Suprapubic skin (tissue), 4 donors: ENCODE results near the gene SLC35A5. TPM values are rescaled to one million over a fixed set of nuclear protein-coding genes. Genes with fewer than 3 reads are reported as not detected.

ENCODE experiments used
- DNase-seq, 2 donors: peaks; one replicate each; pipeline ENCODE4 v3.0.0-alpha.2; 2019; ENCODE audit warnings: low spot score in 2 of 2
- H3K27ac ChIP-seq: fragments of 200-600 bp; sonication (generic); one replicate; pipeline ENCODE4 v1.5.1; 2019
- H3K27me3 ChIP-seq: fragments of 200-600 bp; sonication (generic); one replicate; pipeline ENCODE4 v1.5.1; 2019
- H3K36me3 ChIP-seq: fragments of 200-600 bp; sonication (generic); one replicate; pipeline ENCODE4 v1.5.1; 2019
- H3K4me1 ChIP-seq: fragments of 200-600 bp; sonication (generic); one replicate; pipeline ENCODE4 v1.5.1; 2019
- H3K4me3 ChIP-seq: fragments of 200-600 bp; sonication (generic); one replicate; pipeline ENCODE4 v1.5.1; 2019; ENCODE audit warnings: mild to moderate bottlenecking
- H3K9me3 ChIP-seq: fragments of 200-600 bp; sonication (generic); one replicate; pipeline ENCODE4 v1.5.1; 2019
- EP300 ChIP-seq: sonication (generic); formaldehyde crosslinking; IDR thresholded peaks from one replicate; pipeline ENCODE4 v1.6.1; 2017; ENCODE audit warnings: antibody characterized with exemption
- POLR2A ChIP-seq, 2 donors: fragments of 450-650 bp; IDR thresholded peaks; one replicate each; pipeline ENCODE4 v1.6.1; 2017; ENCODE audit warnings: antibody characterized with exemption in 2 of 2, mild to moderate bottlenecking in 2 of 2, moderate library complexity in 2 of 2
- POLR2AphosphoS5 ChIP-seq, 3 donors: sonication (generic); formaldehyde crosslinking; IDR thresholded peaks; one replicate each; pipeline ENCODE4 v1.6.1; 2017; ENCODE audit warnings: antibody characterized with exemption in 3 of 3
- WGBS: methylation state at CpG from one replicate; pipeline ENCODE4 v1.1.5; 2018; 5-methylcytosine and 5-hydroxymethylcytosine counted together
- total RNA-seq, 4 donors: library from RNA; depleted of rRNA; stranded (reverse); fragments of >200 nt; gene quantifications; one replicate each; pipeline ENCODE4 v1.1.0, GENCODE V29; 2016
- TF ChIP-seq, protein P1 (sequence below), 2 donors: fragments of 200-600 bp in 1 of 2; fragments of 450-650 bp in 1 of 2; sonication (generic) in 1 of 2; IDR thresholded peaks; one replicate each; pipeline ENCODE4 v1.5.1; 2016 to 2019; ENCODE audit warnings: antibody characterized with exemption in 2 of 2, mild to moderate bottlenecking in 1 of 2, moderate library complexity in 1 of 2

Gene SLC35A5
- total RNA-seq, 4 donors from 2014 or later: 18.7 to 25.8 (median 24.1) TPM

DNA sequence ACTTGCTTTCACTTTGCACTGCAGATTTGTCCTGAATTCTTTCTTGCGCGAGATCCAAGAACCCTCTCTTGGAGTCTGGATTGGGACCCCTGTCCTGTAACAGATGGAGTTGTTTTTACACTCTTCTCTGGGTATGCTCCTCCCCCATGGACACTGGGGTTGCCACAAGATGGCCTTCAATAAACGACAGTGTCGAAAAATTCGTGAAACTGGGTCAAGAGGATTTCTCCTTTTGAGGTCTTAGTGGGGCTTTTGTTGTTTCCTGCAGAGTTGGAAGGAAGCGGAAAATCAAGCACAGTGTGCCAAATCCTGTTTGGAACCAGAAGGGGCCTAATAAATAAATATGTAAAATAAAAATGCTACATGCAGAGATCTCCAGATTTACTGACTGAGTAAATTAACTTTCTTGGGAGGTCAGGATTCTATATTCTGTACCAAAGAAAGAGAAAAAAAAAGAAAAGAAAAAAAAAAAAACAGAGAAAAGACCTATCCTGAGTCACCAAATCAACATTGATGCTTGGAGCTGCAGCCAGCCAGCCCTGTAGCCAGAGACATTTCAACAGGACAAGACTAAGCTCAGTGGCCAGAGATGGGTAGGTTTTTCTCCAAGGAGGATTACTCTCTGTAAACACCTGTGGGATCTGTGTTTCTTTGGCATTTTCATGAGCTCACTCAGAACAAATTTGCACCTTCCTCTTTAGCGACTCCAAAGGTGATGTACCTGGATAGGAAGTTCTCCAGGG is 54.3 kb downstream of the SLC35A5 start:
- H3K4me3 ChIP-seq: no peak overlapping the region
- H3K4me1 ChIP-seq: no peaks in the 10 kb centered on the region
- no peak overlapping the region for H3K27ac ChIP-seq
- no peaks in the 10 kb centered on the region for H3K27me3 ChIP-seq
- DNase-seq: no peak
- no peaks in the 10 kb centered on the region for H3K9me3 ChIP-seq
- H3K36me3 ChIP-seq: peaks cover 12% of the 10 kb centered on the region
- WGBS: 70% methylated on average over 7 of the region's 7 CpGs
- TF ChIP-seq POLR2AphosphoS5 (IDR thresholded peaks at IDR 0.05) (no peak), EP300 (no peak), POLR2A (IDR thresholded peaks at IDR 0.05) (no peak)
- TF ChIP-seq, protein P1, sequence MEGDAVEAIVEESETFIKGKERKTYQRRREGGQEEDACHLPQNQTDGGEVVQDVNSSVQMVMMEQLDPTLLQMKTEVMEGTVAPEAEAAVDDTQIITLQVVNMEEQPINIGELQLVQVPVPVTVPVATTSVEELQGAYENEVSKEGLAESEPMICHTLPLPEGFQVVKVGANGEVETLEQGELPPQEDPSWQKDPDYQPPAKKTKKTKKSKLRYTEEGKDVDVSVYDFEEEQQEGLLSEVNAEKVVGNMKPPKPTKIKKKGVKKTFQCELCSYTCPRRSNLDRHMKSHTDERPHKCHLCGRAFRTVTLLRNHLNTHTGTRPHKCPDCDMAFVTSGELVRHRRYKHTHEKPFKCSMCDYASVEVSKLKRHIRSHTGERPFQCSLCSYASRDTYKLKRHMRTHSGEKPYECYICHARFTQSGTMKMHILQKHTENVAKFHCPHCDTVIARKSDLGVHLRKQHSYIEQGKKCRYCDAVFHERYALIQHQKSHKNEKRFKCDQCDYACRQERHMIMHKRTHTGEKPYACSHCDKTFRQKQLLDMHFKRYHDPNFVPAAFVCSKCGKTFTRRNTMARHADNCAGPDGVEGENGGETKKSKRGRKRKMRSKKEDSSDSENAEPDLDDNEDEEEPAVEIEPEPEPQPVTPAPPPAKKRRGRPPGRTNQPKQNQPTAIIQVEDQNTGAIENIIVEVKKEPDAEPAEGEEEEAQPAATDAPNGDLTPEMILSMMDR (IDR thresholded peaks at IDR 0.05): no peak

DNA sequence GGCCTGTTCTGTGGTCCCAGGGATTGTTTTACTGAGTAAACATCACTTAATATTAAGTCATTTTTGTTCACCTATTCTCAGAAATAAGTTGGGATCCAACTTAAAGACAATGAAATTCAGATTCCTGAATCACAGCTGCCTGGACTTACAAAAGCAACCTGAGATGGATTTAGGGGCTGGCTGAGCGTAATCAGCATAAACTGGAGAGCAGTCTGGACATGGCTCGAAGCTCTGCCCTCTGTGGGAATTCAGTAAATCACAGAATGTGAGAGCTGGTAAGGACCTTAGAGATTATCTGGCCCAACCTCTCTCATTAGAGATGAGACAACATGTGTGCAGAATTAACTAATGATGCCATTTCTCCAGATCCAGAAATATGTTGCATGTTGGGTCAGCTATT is 55.4 kb downstream of the SLC35A5 start:
- no peak for DNase-seq
- no peak for TF ChIP-seq POLR2A (IDR thresholded peaks at IDR 0.05)
- TF ChIP-seq POLR2AphosphoS5 (IDR thresholded peaks at IDR 0.05): no peak
- TF ChIP-seq EP300: no peak
- TF ChIP-seq, protein P1 (IDR thresholded peaks at IDR 0.05): no peak
- Histone ChIP-seq H3K27me3 (no peaks in the 10 kb centered on the region), H3K36me3 (peaks cover 8% of the 10 kb centered on the region), H3K9me3 (no peaks in the 10 kb centered on the region), H3K27ac (no peak overlapping the region), H3K4me1 (no peaks in the 10 kb centered on the region), H3K4me3 (no peak overlapping the region)
- 92% methylated on average over 2 of the region's 2 CpGs for WGBS

DNA sequence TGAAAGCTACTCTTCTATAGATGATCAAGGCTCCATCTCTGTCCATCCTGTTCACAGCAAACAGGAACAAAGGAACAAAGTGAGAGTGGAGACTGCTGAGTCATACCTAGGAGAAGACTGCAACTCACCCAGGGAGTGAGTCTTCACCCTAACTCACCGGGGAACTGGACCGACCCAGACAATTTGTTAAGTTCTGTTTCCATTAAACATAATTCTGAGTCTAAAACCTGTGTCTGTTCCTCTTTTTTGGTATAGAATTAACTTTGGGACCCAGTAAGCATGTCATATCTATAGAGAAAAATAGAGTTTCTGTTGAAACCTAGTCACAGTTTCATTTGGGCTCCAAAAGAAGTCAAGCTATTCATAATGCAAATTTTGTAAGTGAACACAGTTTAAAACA is 57.5 kb downstream of the SLC35A5 start:
- H3K27me3 ChIP-seq: no peaks in the 10 kb centered on the region
- H3K4me1 ChIP-seq: no peaks in the 10 kb centered on the region
- DNase-seq: no peak
- no peaks in the 10 kb centered on the region for H3K9me3 ChIP-seq
- H3K27ac ChIP-seq: no peak overlapping the region
- TF ChIP-seq POLR2A (IDR thresholded peaks at IDR 0.05) (no peak), EP300 (no peak), POLR2AphosphoS5 (IDR thresholded peaks at IDR 0.05) (no peak)
- TF ChIP-seq, protein P1 (IDR thresholded peaks at IDR 0.05): no peak
- WGBS: 66% methylated on average over 2 of the region's 2 CpGs
- peaks cover 7% of the 10 kb centered on the region for H3K36me3 ChIP-seq
- H3K4me3 ChIP-seq: no peak overlapping the region

DNA sequence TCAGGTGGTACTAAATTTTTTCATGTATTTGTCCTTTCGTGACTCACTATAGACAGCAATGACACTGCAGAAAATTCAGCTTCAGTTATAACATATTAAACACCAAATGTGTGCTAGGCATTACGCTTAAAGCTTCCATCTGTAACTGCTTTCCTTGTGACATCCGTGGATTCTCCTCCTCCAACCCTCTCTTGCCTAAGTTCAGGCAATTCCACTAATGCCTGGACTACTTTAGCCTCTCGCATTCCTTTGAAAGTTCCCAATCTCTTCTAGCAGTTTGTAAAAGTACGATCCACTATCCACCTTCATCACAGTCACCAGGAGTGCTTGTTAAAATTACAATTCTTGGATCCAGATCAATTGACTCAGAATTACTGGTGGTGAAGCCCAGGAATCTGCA is 61.4 kb downstream of the SLC35A5 start:
- no peak for DNase-seq
- 88% methylated on average over 5 of the region's 5 CpGs for WGBS
- Histone ChIP-seq H3K27me3 (no peaks in the 10 kb centered on the region), H3K4me3 (no peak overlapping the region), H3K9me3 (no peaks in the 10 kb centered on the region), H3K27ac (no peak overlapping the region), H3K4me1 (peaks cover 5% of the 10 kb centered on the region), H3K36me3 (peaks cover 2% of the 10 kb centered on the region)
- TF ChIP-seq POLR2AphosphoS5 (IDR thresholded peaks at IDR 0.05) (no peak), EP300 (no peak)
- TF ChIP-seq, protein P1 (IDR thresholded peaks at IDR 0.05): no peak

DNA sequence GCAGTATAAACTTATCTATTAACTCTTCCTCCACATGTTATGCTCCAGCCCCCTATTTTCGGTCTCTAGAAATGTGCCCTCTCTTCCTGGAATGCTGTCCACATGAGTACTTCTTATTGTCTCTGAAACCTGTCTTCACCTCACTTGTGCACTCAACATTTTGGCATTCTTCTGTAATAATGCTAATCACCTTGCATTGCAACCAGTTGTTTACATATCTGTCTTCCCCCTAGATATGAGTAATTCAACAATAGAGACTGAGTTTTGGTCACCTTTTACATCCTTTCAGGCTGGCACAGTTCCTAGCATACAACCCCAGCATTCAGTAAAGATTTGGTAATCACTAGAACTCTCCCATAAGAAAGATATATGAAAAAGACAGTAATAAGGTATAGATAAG is 61.9 kb downstream of the SLC35A5 start:
- H3K36me3 ChIP-seq: no peaks in the 10 kb centered on the region
- peaks cover 7% of the 10 kb centered on the region for H3K4me1 ChIP-seq
- no peak overlapping the region for H3K4me3 ChIP-seq
- 97% methylated on average over 1 of the region's 1 CpG for WGBS
- H3K27ac ChIP-seq: no peak overlapping the region
- no peaks in the 10 kb centered on the region for H3K27me3 ChIP-seq
- TF ChIP-seq POLR2AphosphoS5 (IDR thresholded peaks at IDR 0.05): no peak
- no peak for TF ChIP-seq EP300
- TF ChIP-seq POLR2A (IDR thresholded peaks at IDR 0.05): no peak
- TF ChIP-seq, protein P1 (IDR thresholded peaks at IDR 0.05): no peak
- no peak for DNase-seq
- no peaks in the 10 kb centered on the region for H3K9me3 ChIP-seq
